GM18505 (cell line): ENCODE results near the gene ATP1A4.

Experiments
- ATAC-seq: cut with Tn5 transposase; IDR thresholded peaks from one replicate; pipeline ENCODE4 v1.9.1; 2021; ENCODE audit not compliant: unreplicated experiment
- POLR2A ChIP-seq: IDR thresholded peaks from 4 replicates; pipeline ENCODE4 v1.6.1; 2011; ENCODE audit warnings: borderline replicate concordance; ENCODE audit not compliant: insufficient read depth, insufficient read length; ENCODE audit errors: extremely low read depth

The ATP1A4 gene

DNA sequence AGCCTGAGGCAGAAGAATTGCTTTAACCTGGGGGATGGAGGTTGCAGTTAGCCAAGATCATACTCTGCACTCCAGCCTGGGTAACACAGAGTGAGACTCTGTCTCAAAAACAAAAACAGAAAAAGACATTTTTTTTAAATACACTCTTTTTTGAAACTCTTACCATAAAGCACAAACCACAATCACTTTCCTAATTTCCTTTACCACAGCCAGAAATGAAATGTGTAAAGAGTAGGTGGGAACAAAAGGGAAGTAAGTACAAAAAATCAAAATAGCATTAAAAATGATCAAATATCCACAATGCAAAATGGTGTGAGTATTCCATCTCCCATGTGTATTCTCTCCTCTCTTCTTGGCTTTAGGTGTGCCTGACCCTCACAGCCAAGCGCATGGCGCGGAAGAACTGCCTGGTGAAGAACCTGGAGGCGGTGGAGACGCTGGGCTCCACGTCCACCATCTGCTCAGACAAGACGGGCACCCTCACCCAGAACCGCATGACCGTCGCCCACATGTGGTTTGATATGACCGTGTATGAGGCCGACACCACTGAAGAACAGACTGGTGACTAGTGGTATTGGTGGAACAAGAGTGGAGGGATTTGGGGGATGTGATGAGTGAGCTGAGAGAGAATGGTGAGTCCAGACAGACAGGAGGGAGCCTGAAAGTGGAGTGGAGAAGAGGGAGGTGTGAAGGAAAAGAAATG, 14.9 kb downstream of the ATP1A4 start:
- TF ChIP-seq POLR2A, result no peak
- ATAC-seq, result no peak

GRCh38 chr1:160167056-160167455, 15.7 kb downstream of the ATP1A4 start:
- TF ChIP-seq POLR2A, result no peak
- no peak for ATAC-seq

- no peak for TF ChIP-seq POLR2A
- ATAC-seq, result no peak
Observed at GRCh38 chr1:160167580-160167979, 16.2 kb downstream of the ATP1A4 start.

DNA sequence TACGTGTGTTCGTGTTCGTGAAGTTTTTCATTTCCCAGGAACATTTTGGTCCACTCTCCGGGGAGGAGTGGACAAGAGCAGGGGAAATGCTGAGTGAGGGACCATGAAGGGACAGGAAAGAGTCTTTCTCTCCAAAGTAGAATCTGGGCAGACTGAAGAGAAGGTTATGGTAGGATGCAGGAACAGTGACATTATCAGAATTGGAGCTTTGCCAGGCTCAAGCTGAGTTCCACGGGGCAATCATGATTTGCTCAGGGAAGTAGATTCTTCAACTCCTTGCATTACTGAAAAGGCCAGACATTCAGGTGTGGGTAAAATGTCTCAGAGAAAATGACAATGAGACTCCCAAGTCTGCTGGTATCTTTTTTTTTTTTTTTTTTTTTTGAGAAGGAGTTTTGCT, 16.6 kb downstream of the ATP1A4 start:
- TF ChIP-seq POLR2A, result no peak
- ATAC-seq, result no peak

GRCh38 chr1:160168609-160169369, 17.4 kb downstream of the ATP1A4 start:
- ATAC-seq, result no peak
- no peak for TF ChIP-seq POLR2A

DNA sequence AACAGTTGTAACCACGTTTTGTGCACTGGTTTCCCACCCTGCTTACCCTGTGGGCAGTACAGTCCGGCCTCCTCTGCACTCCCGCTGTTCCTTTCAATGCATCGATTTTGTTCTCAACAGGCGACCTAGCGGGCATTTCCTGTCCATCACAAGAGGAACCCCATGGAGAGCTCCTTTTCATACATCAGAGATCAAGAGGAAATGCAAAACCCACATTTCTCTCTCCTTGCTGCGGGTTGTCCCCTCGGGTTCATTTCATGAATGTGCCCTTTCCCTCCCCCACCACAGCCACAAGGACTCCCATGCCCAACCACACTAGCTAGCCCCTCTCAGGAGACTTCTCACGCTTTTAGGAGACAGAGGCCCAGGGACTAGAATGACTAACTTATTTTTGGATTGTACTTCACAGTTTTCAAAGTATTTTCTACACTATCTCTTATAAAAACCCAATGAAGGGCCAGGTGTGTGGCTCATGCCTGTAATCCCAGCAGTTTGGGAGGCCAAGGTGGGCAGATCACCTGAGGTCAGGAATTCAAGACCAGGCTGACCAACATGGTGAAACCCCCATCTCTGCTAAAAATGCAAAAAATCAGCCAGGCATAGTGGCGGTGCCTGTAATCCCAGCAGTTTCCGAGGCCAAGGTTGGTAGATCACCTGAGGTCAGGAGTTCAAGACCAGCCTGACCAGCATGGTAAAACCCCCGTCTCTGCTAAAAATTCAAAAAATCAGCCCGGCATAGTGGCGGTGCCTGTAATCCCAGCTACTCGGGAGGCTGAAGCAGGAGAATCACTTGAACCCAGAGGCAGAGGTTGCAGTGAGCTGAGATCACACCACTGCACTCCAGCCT, 18.4 kb downstream of the ATP1A4 start:
- TF ChIP-seq POLR2A, result no peak
- peak; percentile 66 for ATAC-seq

GRCh38 chr1:160171354-160171753, 20.0 kb downstream of the ATP1A4 start:
- TF ChIP-seq POLR2A, result no peak
- no peak for ATAC-seq

GRCh38 chr1:160171980-160172379, 20.6 kb downstream of the ATP1A4 start:
- ATAC-seq, result no peak
- no peak for TF ChIP-seq POLR2A

DNA sequence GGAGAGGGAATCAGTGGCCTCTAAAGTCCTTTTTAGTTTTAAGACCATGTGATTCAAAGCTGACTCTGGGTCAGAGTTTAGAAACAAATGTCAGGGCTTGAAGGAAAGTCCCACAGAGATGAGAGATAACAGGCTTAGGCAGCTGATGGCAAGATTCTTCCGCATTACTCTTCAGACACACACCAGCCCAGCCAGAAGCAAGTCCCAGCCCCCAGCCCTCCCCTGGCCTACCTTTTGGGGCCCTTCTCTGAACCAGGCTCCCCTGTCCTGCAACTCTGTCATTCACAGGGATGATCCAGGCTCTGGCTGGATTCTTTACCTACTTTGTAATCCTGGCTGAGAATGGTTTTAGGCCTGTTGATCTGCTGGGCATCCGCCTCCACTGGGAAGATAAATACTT, 25.8 kb downstream of the ATP1A4 start:
- no peak for TF ChIP-seq POLR2A
- ATAC-seq, result no peak

DNA sequence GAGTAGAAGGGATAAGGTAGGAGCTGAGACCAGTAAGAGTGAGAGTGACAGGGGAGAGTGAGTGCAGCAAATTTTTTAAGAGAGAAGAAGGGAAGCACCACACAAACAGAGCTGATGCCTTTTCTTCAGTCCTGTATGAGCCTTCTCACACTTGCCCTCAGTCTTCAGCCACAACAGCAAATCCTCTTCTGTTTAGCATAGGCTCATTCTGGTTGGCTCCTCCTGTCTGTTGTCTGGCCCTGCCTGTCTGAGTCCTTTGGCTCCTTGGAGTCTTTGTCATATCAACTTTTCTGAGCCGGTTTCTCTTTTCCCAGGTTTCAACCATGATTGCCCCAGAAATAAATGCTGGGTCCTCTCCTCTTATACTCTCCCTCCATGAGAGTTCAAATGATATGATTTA, 26.3 kb downstream of the ATP1A4 start:
- TF ChIP-seq POLR2A, result no peak
- ATAC-seq, result no peak

DNA sequence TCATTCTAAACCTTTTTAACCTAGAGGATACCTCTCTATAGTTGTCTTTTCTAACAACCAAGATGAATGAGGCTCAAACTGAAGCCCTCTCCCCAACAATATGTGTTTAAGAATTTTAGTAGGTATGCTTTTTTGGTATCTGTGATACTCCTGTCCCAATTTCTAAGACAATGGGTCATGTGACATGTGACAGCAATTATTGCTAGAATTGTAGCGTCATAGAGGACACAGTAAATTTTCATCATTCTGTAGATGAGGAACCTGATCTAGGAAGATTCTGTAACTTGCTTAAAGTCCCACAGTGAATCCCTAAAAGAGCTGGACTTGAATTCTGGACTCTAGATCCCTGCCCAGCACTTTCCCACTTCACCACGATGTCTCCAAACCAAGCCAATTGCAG, 27.3 kb downstream of the ATP1A4 start:
- TF ChIP-seq POLR2A, result no peak
- ATAC-seq, result no peak

- no peak for TF ChIP-seq POLR2A
- no peak for ATAC-seq
Observed at GRCh38 chr1:160179336-160179735, 27.9 kb downstream of the ATP1A4 start.

DNA sequence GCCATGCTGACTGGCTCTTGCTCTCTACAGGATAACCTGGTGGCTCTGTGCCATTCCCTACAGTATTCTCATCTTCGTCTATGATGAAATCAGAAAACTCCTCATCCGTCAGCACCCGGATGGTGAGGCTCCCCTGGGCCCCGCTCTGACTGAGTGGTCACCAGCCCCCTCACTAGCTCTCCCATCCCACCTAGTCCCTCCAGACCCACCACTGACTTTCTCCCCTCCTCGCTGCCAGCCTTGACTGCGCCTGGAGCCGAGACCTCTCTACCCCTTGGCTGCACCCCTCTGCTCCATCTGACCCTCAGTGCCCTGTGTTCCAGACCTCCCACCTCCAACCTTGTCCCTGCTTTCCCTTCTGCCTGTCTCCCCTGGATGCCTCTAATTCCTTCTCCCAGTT, 34.8 kb downstream of the ATP1A4 start:
- ATAC-seq, result no peak
- TF ChIP-seq POLR2A, result no peak
